ENCODE data around the gene CD300E.
A peak's percentile ranks its signal among the peaks of the same experiment; 100 is the strongest.

CD300E gene

DNA sequence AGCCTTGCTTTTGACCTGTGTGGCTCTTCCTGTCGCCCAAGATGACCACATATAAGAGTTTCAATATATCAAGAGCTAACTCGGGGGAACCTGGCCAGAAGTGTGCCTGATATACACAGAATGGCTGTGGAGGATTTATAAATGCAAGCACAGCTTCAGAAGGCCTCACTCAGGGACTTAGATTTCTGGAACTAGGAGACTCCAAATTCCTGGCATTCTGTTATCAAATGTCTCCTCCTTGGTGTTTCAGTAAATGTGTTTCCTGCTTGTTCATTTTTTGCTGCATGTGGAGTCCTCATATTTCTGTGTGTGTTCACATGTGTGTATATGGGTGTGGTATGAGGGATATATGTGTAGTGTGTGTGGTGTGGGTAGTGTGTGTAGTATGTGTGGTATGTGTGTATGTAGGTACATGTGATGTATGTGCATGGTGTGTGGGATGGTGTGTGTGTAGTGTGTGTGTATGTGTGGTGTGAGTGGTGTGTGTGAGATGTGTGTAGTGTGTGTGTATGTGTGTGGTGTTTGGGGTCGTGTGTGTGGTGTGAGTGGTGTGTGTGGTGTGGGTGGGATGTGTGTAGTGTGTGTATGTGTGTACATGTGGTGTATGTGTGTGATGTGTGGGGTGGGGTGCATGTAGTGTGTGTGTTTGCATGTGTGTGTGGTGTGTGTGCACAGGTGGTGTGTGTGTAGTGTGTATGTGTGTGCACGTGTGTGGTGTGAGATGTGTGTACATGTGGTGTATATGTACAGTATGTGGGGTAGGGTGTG, 55.2 kb downstream of the CD300E start:
- H3K4me3 ChIP-seq (ENCODE audit: low read length), result no peak overlapping the region
- TF ChIP-seq, protein P1, sequence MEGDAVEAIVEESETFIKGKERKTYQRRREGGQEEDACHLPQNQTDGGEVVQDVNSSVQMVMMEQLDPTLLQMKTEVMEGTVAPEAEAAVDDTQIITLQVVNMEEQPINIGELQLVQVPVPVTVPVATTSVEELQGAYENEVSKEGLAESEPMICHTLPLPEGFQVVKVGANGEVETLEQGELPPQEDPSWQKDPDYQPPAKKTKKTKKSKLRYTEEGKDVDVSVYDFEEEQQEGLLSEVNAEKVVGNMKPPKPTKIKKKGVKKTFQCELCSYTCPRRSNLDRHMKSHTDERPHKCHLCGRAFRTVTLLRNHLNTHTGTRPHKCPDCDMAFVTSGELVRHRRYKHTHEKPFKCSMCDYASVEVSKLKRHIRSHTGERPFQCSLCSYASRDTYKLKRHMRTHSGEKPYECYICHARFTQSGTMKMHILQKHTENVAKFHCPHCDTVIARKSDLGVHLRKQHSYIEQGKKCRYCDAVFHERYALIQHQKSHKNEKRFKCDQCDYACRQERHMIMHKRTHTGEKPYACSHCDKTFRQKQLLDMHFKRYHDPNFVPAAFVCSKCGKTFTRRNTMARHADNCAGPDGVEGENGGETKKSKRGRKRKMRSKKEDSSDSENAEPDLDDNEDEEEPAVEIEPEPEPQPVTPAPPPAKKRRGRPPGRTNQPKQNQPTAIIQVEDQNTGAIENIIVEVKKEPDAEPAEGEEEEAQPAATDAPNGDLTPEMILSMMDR (IDR thresholded peaks at IDR 0.05; ENCODE audit: insufficient read depth, low read depth, low read length, missing control alignments), result no peak
- DNase-seq (ENCODE audit: low read depth), result no peak

DNA sequence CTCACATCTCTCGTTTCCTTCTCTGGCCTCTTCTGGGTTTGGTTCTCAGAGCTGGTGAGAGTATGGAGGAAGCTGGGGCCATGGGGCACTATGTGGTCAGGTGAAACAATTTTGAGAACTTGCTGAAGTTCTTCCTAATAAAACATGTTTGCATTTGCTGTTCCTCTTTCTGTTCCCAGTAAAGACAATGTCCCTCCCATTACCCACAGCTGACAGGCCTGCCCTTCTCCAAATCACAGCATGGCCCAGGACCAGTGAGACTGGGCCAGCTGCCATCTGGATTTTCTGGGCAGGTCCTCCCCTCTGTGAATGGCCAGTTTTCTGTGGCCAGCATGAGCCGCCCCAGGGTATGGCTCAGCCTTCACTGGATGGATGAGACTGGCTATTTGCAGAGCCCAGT, 56.1 kb downstream of the CD300E start, which contains the start of gene CD300H:
CD300H (minus strand) TSS at position 113 of the 400 bp plus-strand sequence.
- no peak for DNase-seq (ENCODE audit: low read depth)
- TF ChIP-seq, protein P1 (IDR thresholded peaks at IDR 0.05; ENCODE audit: insufficient read depth, low read depth, low read length, missing control alignments), result no peak
- H3K4me3 ChIP-seq (ENCODE audit: low read length), result no peak within 1 kb of the TSS

DNA sequence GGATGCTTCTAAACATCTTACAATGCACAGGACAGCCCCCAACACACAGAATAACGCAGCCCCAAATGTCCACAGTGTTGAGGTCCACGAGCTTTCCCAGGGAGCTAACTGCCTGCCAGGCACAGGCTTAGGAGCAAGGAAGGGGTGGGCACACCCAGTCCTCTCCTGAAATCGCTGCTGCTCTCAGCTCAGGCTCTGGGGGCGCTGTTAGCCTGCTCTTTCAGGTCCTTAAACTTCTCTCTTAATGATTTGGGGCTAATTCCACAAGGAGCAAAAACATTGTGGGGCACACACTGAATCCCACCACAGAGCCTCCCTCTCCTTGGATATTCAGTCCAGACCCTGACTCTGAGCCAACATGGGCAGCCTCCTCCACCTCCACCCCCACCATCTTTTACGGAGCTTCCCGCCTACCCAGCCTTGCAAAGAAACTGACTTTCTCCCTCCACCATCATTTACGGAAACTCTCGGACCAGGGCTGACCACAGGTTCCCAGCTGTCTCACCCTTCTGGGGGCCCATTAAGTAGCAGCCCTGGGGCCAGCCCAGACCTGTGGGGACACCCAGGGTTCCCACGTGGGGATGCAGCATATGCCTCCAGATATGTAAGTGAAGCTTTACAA, 57.3 kb downstream of the CD300E start:
- no peak for DNase-seq (ENCODE audit: low read depth)
- no peak overlapping the region for H3K4me3 ChIP-seq (ENCODE audit: low read length)
- TF ChIP-seq, protein P1 (IDR thresholded peaks at IDR 0.05; ENCODE audit: insufficient read depth, low read depth, low read length, missing control alignments), result peak; percentile 41

DNA sequence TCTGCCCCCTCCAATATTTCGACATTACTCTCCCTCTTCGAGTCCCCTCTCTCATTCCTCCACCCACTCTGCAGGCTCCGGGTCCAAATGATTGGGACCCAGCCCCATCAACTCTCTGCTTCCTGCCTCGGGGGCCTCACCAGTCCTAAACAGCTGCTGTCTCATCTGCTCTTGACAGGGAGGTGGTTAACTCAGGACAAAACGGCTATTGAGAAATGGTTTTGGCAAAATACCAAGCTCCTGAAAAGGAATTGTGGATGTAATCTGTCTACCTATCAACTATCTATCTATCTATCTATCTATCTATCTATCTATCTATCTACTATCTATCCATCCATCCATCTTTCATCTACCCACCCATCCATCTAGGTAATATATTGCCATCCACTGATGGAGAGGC, 58.4 kb downstream of the CD300E start:
- no peak overlapping the region for H3K4me3 ChIP-seq (ENCODE audit: low read length)
- peak; percentile 13 for DNase-seq (ENCODE audit: low read depth)
- TF ChIP-seq, protein P1 (IDR thresholded peaks at IDR 0.05; ENCODE audit: insufficient read depth, low read depth, low read length, missing control alignments), result no peak

DNA sequence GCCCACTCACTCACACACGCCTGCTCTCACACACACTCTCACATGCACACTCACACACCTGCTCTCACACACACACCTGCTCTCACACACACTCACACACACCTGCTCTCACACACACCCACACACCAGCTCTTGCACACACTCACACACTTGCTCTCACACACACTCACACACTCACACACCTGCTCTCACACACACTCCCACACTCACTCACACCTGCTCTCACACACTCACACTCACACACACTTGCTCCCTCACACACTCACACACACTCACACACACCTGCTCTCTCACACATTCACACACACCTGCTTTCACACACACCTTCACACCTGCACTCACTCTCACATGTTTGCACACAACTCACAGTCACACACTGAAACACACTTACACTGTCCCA, 60.2 kb downstream of the CD300E start:
- DNase-seq (ENCODE audit: low read depth), result no peak
- TF ChIP-seq, protein P1 (IDR thresholded peaks at IDR 0.05; ENCODE audit: insufficient read depth, low read depth, low read length, missing control alignments), result no peak
- H3K4me3 ChIP-seq (ENCODE audit: low read length), result no peak overlapping the region

DNA sequence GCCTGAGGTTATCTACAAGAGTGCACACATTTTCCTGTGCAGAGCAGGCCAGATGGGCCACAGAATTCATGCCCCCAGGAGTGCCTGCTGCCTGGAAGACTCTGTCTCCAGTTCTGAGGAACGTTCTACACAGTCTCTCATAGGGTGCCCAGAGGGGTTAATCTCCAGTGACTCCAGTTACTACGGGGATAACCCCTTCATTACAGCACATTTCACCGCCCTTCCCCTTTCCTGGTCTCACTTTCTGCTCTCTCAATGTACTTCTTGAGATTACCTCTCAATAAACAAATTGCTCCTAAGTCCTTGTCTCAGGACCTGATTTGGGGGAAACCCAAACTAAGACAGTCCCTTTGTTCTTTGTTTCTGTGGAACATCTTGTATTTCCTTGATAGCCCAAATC, 62.0 kb downstream of the CD300E start:
- TF ChIP-seq, protein P1 (IDR thresholded peaks at IDR 0.05; ENCODE audit: insufficient read depth, low read depth, low read length, missing control alignments), result no peak
- no peak for DNase-seq (ENCODE audit: low read depth)
- no peak overlapping the region for H3K4me3 ChIP-seq (ENCODE audit: low read length)

All from epithelial cell of esophagus (primary cell).